ENCODE measurements around the gene BOK.

DNA sequence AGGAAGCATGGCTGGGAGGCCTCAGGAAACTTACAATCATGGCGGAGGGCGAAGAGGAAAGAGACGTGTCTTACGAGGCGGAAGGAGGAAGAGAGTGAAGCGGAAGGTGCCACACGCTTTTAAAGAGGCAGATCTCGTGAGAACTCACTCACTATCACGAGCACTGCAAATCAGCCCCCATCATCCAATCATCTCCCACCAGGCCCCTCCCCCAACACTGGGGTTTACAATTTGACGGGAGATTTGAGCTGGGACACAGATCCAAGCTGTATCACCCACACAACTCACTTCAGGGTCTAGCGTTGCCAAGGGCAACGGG is 5.1 kb upstream of the BOK start:
- TF ChIP-seq POLR2A (IDR thresholded peaks at IDR 0.05), result no peak
- TF ChIP-seq, protein P1, sequence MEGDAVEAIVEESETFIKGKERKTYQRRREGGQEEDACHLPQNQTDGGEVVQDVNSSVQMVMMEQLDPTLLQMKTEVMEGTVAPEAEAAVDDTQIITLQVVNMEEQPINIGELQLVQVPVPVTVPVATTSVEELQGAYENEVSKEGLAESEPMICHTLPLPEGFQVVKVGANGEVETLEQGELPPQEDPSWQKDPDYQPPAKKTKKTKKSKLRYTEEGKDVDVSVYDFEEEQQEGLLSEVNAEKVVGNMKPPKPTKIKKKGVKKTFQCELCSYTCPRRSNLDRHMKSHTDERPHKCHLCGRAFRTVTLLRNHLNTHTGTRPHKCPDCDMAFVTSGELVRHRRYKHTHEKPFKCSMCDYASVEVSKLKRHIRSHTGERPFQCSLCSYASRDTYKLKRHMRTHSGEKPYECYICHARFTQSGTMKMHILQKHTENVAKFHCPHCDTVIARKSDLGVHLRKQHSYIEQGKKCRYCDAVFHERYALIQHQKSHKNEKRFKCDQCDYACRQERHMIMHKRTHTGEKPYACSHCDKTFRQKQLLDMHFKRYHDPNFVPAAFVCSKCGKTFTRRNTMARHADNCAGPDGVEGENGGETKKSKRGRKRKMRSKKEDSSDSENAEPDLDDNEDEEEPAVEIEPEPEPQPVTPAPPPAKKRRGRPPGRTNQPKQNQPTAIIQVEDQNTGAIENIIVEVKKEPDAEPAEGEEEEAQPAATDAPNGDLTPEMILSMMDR (IDR thresholded peaks at IDR 0.05 in 4 of 5, conservative IDR thresholded peaks at IDR 0.05 in 1 of 5), result no peak
